Nephron progenitor cell (in vitro differentiated cells): Measurements from ENCODE around the gene BACE2.

Experiments used
- DNase-seq: peaks from one replicate; pipeline ENCODE4 v3.0.0; 2021
- H3K27ac Mint-ChIP-seq: 2 replicates; pipeline ENCODE4 v1.8.0; 2021; ENCODE audit warnings: mild to moderate bottlenecking, moderate library complexity, mixed read lengths
- H3K27me3 Mint-ChIP-seq: 2 replicates; pipeline ENCODE4 v1.8.0; 2021; ENCODE audit warnings: mild to moderate bottlenecking, low read depth, mixed read lengths; ENCODE audit not compliant: poor library complexity
- H3K36me3 Mint-ChIP-seq: 2 replicates; pipeline ENCODE4 v1.8.0; 2021; ENCODE audit warnings: low read depth, mixed read lengths
- H3K4me1 Mint-ChIP-seq: 2 replicates; pipeline ENCODE4 v1.8.0; 2021; ENCODE audit warnings: mixed read lengths
- H3K4me3 Mint-ChIP-seq: 2 replicates; pipeline ENCODE4 v1.8.0; 2021; ENCODE audit warnings: mild to moderate bottlenecking, moderate library complexity, mixed read lengths
- H3K9me3 Mint-ChIP-seq: 2 replicates; pipeline ENCODE4 v1.8.0; 2021; ENCODE audit warnings: mild to moderate bottlenecking, moderate library complexity, mixed read lengths
- TF ChIP-seq, protein P1 (sequence below): fragments of 200-600 bp; sonication (generic); IDR thresholded peaks from 2 replicates; pipeline ENCODE4 v1.5.0; 2021; ENCODE audit warnings: antibody characterized with exemption

The BACE2 gene

DNA sequence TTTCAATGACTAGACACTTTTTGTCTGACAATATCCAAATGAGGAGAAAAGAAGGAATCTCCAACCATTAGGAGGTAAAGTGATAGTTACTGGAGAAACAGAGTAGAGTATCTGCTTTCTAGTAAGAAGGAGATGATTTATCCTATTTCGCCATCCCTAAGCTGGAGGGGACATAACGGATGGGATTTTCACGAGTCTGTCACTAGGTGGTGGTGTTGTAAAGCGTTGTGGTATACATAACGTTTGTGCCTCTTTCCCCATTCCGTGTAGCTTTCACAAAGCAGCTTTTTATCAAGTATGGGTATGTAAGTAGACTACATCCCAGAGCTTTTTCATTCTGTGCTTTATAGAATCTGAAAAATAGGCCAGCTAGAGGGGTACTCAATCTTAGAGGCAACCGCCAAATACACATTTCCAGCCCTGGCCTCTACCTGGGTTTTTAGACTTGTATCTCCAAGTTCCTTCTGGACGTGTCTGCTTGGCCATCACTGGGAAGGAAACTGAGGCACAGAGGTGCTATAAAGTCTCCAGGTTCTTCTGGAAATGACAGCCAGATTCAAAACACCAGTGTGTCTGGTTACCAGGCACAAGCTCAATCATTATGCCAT is 115.4 kb downstream of the BACE2 start:
- TF ChIP-seq, protein P1, sequence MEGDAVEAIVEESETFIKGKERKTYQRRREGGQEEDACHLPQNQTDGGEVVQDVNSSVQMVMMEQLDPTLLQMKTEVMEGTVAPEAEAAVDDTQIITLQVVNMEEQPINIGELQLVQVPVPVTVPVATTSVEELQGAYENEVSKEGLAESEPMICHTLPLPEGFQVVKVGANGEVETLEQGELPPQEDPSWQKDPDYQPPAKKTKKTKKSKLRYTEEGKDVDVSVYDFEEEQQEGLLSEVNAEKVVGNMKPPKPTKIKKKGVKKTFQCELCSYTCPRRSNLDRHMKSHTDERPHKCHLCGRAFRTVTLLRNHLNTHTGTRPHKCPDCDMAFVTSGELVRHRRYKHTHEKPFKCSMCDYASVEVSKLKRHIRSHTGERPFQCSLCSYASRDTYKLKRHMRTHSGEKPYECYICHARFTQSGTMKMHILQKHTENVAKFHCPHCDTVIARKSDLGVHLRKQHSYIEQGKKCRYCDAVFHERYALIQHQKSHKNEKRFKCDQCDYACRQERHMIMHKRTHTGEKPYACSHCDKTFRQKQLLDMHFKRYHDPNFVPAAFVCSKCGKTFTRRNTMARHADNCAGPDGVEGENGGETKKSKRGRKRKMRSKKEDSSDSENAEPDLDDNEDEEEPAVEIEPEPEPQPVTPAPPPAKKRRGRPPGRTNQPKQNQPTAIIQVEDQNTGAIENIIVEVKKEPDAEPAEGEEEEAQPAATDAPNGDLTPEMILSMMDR, result peak; percentile 79
- peak; percentile 39 for DNase-seq

DNA sequence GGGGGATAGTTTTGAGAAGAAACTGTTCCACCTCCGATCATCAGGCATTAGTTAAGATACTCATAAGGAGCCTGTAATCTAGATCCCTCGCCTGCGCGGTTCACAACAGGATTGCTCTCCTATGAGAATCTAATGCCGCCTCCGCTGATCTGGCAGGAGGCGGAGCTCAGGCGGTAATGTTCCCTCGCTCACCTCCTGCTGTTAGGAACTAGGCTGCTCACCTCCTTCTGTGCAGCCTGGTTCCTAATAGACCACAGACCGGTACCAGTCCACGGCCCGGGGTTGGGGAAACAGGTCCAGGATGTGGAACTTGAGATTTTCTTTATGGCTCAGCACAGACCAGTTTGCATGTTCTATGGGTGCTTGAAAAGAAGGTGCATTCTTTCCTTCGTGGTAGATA is 121.5 kb downstream of the BACE2 start:
- peaks cover 21% of the 10 kb centered on the region for H3K27me3 Mint-ChIP-seq
- no peak overlapping the region for H3K4me3 Mint-ChIP-seq
- no peak overlapping the region for H3K27ac Mint-ChIP-seq
- peak; percentile 10 for DNase-seq
- TF ChIP-seq, protein P1, result no peak
- no peaks in the 10 kb centered on the region for H3K36me3 Mint-ChIP-seq
- peaks cover 31% of the 10 kb centered on the region for H3K9me3 Mint-ChIP-seq
- no peaks in the 10 kb centered on the region for H3K4me1 Mint-ChIP-seq

More for the DNA sequence above, 115.4 kb downstream of the BACE2 start:
- Mint-ChIP-seq H3K9me3 (no peaks in the 10 kb centered on the region), H3K27ac (no peak overlapping the region), H3K4me3 (no peak overlapping the region), H3K4me1 (no peaks in the 10 kb centered on the region), H3K36me3 (no peaks in the 10 kb centered on the region), H3K27me3 (peaks cover 21% of the 10 kb centered on the region)

GRCh38 chr21:41290106-41290799 is 122.3 kb downstream of the BACE2 start:
- no peak for DNase-seq
- TF ChIP-seq, protein P1, result no peak
- H3K36me3 Mint-ChIP-seq, result no peaks in the 10 kb centered on the region
- peaks cover 21% of the 10 kb centered on the region for H3K27me3 Mint-ChIP-seq
- no peak overlapping the region for H3K4me3 Mint-ChIP-seq
- no peaks in the 10 kb centered on the region for H3K4me1 Mint-ChIP-seq
- peaks cover 31% of the 10 kb centered on the region for H3K9me3 Mint-ChIP-seq
- no peak overlapping the region for H3K27ac Mint-ChIP-seq

DNA sequence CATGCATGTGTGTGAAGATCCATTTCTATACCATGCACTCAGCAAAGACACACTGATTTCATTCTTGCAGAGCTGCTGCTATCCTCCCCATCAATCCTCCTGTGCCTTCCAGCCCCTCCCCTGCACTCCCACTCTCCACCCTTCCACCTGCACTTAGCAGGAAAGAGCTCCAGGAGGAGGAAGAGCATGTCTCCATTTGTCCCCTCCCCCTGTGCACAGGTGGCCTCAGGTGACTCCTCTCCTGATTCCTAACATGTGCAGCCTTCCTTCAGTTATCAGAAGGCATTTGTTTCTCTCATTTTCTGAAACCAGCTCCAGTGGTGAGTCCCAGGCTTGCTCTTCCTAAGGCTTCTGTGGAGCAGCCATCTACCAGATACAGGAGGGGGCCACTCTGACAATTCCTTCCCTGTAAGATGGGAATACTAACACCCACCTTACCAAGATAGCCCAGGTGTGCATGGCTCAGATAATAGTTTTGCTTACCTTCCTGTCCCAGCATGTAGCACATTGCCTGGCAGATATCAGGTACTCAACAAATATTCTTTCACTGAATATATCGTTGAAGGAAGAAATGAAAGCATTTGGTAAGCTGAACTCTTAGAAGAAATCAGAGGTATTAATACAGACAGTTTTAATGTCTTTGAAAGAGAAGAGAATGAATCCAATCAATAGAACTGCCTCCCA is 126.7 kb downstream of the BACE2 start:
- no peaks in the 10 kb centered on the region for H3K36me3 Mint-ChIP-seq
- no peaks in the 10 kb centered on the region for H3K4me1 Mint-ChIP-seq
- TF ChIP-seq, protein P1, result no peak
- H3K27me3 Mint-ChIP-seq, result peaks cover 16% of the 10 kb centered on the region
- H3K27ac Mint-ChIP-seq, result no peak overlapping the region
- no peak for DNase-seq
- peaks cover 47% of the 10 kb centered on the region for H3K9me3 Mint-ChIP-seq
- no peak overlapping the region for H3K4me3 Mint-ChIP-seq

DNA sequence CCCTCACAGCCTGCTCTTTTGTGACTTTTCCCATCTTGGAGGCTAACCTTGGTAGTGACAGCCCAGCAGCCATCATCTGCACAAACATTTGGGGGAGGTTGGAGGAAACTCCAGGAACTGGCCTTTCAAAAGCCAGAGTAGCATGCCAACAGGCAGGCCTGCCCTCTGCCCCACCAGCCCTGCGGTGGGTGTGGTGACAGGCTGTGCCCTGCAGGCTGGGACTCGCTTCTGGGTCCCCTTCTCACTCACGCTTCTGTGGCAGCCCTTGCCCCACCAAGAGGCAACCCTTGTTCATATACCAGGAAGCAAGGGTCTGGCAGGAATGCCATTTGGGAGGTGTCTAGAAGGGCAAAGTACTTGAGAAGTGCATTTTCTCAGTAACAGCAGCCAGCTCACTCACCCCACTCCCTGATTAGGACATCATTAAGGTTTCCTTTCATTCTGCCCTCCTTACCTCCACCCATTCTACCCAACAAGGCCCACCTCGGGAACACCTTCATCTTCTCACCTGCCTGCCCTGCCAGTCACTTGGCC is 127.8 kb downstream of the BACE2 start:
- Mint-ChIP-seq H3K4me3 (no peak overlapping the region), H3K9me3 (peaks cover 45% of the 10 kb centered on the region), H3K36me3 (no peaks in the 10 kb centered on the region), H3K27ac (no peak overlapping the region), H3K27me3 (peaks cover 7% of the 10 kb centered on the region), H3K4me1 (no peaks in the 10 kb centered on the region)
- TF ChIP-seq, protein P1, result no peak
- DNase-seq, result no peak
